PFSK-1 (cell line): ENCODE measurements around the gene NSFL1C.

ENCODE experiments used
- FOXP2 ChIP-seq: optimal IDR thresholded peaks from 2 replicates; pipeline ENCODE3; 2011; ENCODE audit warnings: borderline replicate concordance, control low read depth, inconsistent platforms; ENCODE audit not compliant: insufficient read depth; ENCODE audit errors: extremely low read length, extremely low read depth
- POLR2AphosphoS5 ChIP-seq: IDR thresholded peaks from 2 replicates; pipeline ENCODE4 v1.6.1; 2012; ENCODE audit warnings: low read depth, mild to moderate bottlenecking, control low read depth, low read length, moderate library complexity
- SIN3A ChIP-seq: IDR thresholded peaks from 2 replicates; pipeline ENCODE4 v1.6.1; 2012; ENCODE audit warnings: mild to moderate bottlenecking, low read length, moderate library complexity, borderline replicate concordance; ENCODE audit not compliant: insufficient read depth
- TAF1 ChIP-seq: IDR thresholded peaks from 2 replicates; pipeline ENCODE4 v1.6.1; 2012; ENCODE audit warnings: low read length, control low read depth, borderline replicate concordance; ENCODE audit not compliant: insufficient read depth
- TF ChIP-seq, protein P1 (sequence below), 2 experiments: IDR thresholded peaks; 2 replicates each; pipeline versions ENCODE4 v1.6.1 to v1.8.0; 2011 to 2012; ENCODE audit warnings: low read depth in 2 of 2, low read length in 2 of 2, control low read depth in 1 of 2, inconsistent platforms in 1 of 2, mild to moderate bottlenecking in 1 of 2, moderate library complexity in 1 of 2; ENCODE audit not compliant: insufficient read depth in 1 of 2

Gene NSFL1C

DNA sequence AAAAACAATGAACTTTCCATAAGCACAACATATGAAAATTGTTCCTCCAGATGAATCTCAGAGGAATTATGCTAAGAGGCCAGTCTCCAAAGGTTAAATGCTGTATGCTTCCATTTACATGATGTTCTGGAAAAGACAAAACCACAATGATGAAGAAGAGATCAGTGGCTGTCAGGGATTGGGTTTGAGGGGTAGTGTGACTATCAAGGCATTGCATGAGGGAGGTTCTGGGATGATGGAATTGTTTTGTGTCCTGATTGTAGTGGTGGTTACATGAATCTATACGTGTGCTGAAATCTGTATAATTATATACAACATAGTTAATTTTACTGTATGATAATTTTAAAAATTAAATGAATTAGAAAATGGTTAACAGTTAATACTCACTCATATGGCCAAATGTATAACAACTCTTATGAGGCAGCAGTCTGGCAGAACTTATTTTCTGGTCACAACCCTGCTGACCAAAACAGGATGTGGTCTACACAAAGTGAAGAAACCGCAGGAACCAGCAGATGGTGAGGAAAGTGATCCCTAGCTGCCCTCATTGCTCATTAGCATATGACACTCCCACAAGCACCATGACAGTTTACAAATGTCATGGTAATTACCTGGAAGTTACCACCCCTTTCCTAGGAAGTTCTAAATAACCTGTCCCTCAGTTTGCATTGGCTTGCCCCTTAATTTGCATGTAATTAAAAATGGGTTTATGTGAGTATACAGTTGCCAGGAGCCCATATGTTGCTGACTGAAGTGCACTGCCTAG, 31.9 kb downstream of the NSFL1C start:
- no peak for TF ChIP-seq SIN3A
- no peak for TF ChIP-seq POLR2AphosphoS5
- no peak for TF ChIP-seq FOXP2
- no peak for TF ChIP-seq TAF1
- TF ChIP-seq, protein P1, sequence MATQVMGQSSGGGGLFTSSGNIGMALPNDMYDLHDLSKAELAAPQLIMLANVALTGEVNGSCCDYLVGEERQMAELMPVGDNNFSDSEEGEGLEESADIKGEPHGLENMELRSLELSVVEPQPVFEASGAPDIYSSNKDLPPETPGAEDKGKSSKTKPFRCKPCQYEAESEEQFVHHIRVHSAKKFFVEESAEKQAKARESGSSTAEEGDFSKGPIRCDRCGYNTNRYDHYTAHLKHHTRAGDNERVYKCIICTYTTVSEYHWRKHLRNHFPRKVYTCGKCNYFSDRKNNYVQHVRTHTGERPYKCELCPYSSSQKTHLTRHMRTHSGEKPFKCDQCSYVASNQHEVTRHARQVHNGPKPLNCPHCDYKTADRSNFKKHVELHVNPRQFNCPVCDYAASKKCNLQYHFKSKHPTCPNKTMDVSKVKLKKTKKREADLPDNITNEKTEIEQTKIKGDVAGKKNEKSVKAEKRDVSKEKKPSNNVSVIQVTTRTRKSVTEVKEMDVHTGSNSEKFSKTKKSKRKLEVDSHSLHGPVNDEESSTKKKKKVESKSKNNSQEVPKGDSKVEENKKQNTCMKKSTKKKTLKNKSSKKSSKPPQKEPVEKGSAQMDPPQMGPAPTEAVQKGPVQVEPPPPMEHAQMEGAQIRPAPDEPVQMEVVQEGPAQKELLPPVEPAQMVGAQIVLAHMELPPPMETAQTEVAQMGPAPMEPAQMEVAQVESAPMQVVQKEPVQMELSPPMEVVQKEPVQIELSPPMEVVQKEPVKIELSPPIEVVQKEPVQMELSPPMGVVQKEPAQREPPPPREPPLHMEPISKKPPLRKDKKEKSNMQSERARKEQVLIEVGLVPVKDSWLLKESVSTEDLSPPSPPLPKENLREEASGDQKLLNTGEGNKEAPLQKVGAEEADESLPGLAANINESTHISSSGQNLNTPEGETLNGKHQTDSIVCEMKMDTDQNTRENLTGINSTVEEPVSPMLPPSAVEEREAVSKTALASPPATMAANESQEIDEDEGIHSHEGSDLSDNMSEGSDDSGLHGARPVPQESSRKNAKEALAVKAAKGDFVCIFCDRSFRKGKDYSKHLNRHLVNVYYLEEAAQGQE (IDR thresholded peaks at IDR 0.05; ENCODE audit: insufficient read depth in 1 of 2, low read depth in 2 of 2, low read length in 2 of 2) = no peak

DNA sequence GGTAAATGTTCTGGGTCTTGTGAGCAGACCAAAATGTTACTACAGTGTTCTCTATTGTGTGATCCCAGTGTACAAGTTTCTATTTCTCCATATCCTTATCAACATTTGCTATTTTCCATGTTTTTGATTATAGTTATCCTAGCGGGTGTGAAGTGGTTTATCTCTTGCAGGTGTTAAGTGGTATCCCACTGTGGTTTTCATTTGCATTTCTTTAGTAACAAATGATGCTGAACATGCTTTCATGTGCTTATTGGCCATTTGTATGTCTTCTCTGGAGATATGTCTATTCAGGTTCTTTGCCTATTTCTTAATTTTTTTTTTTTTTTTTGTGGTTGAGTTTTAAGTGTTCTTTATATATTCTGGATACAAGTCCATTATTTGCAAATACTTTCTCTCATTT, 35.5 kb downstream of the NSFL1C start:
- no peak for TF ChIP-seq POLR2AphosphoS5
- TF ChIP-seq SIN3A = no peak

DNA sequence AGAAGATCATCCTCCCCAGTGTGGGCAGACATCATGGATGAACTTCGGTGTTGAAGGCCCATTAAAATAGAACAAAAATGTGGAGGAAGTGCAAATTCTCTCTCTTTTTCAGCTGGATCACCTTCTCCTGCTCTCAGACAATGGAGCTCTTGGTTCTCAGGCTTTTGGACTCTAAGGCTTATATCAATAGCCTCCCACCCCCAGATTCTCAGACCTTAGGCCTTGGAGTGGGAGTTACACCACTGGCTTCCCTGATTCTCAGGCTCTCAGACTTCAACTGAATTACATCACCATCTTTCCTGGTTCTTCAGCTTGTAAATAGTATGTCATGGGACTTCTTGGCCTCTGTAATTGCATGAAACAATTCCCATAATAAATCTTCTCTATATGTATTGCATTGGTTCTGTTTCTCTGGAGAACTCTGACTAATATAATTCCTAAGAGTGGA, 36.6 kb downstream of the NSFL1C start:
- TF ChIP-seq SIN3A (no peak), TAF1 (no peak)

GRCh38 chr20:1429143-1429728, 37.4 kb downstream of the NSFL1C start:
- no peak for TF ChIP-seq SIN3A
- no peak for TF ChIP-seq POLR2AphosphoS5
- no peak for TF ChIP-seq FOXP2
- TF ChIP-seq, protein P1 (IDR thresholded peaks at IDR 0.05; ENCODE audit: insufficient read depth in 1 of 2, low read depth in 2 of 2, low read length in 2 of 2) = no peak

GRCh38 chr20:1427457-1428054, 39.1 kb downstream of the NSFL1C start:
- TF ChIP-seq FOXP2 = no peak
- no peak for TF ChIP-seq SIN3A
- TF ChIP-seq, protein P1 (IDR thresholded peaks at IDR 0.05; ENCODE audit: insufficient read depth in 1 of 2, low read depth in 2 of 2, low read length in 2 of 2) = no peak
- no peak for TF ChIP-seq POLR2AphosphoS5
- TF ChIP-seq TAF1 = no peak
